HG03159 (cell line): ENCODE results near the gene POMGNT1.
"Not testable (repeated sequence)": the region's sequence is repeated elsewhere in the genome, so short reads cannot be mapped to it uniquely, and the experiment has no call there.

ENCODE experiments used
- ATAC-seq: cut with Tn5 transposase; IDR thresholded peaks from one replicate; pipeline ENCODE4 v1.9.1; 2021; ENCODE audit warnings: mild to moderate bottlenecking, moderate library complexity; ENCODE audit not compliant: unreplicated experiment

The POMGNT1 gene

GRCh38 chr1:46197964-46198811 lies at the start of gene POMGNT1:
TSS of gene POMGNT1 (minus strand) at chr1:46198434. CDS start at chr1:46197821, 613 bp downstream.
- ATAC-seq, result peak; percentile 90

GRCh38 chr1:46247436-46248121 lies 49.3 kb upstream of the POMGNT1 start, which contains the start of gene RAD54L:
TSS of gene RAD54L (plus strand) at chr1:46247763. CDS start at chr1:46248406, 643 bp downstream.
- ATAC-seq, result peak; percentile 90

GRCh38 chr1:46246548-46247435 lies 48.6 kb upstream of the POMGNT1 start:
- ATAC-seq, result peak; percentile 42

GRCh38 chr1:46246136-46246535 lies 47.9 kb upstream of the POMGNT1 start:
- not testable (repeated sequence) for ATAC-seq

- ATAC-seq, result no peak
Measured at GRCh38 chr1:46244656-46245371, 46.6 kb upstream of the POMGNT1 start.

- not testable (repeated sequence) for ATAC-seq
Measured at GRCh38 chr1:46243831-46244230, 45.6 kb upstream of the POMGNT1 start.

GRCh38 chr1:46242918-46243317 lies 44.7 kb upstream of the POMGNT1 start:
- ATAC-seq, result no peak

GRCh38 chr1:46241733-46242132 lies 43.5 kb upstream of the POMGNT1 start:
- not testable (repeated sequence) for ATAC-seq

- not testable (repeated sequence) for ATAC-seq
Measured at GRCh38 chr1:46238865-46239264, 40.6 kb upstream of the POMGNT1 start.

- ATAC-seq, result no peak
Measured at GRCh38 chr1:46236882-46237281, 38.6 kb upstream of the POMGNT1 start.

GRCh38 chr1:46231231-46231630 lies 33.0 kb upstream of the POMGNT1 start:
- not testable (repeated sequence) for ATAC-seq

- no peak for ATAC-seq
Measured at GRCh38 chr1:46224966-46225365, 26.7 kb upstream of the POMGNT1 start.

GRCh38 chr1:46223472-46223943 lies 25.3 kb upstream of the POMGNT1 start:
- ATAC-seq, result peak; percentile 70

- not testable (repeated sequence) for ATAC-seq
Measured at GRCh38 chr1:46223055-46223454, 24.8 kb upstream of the POMGNT1 start.

GRCh38 chr1:46221749-46222148 lies 23.5 kb upstream of the POMGNT1 start:
- no peak for ATAC-seq

- no peak for ATAC-seq
Measured at GRCh38 chr1:46220808-46221207, 22.6 kb upstream of the POMGNT1 start.

- ATAC-seq, result no peak
Measured at GRCh38 chr1:46219551-46220520, 21.6 kb upstream of the POMGNT1 start.

- ATAC-seq, result no peak
Measured at GRCh38 chr1:46218443-46218842, 20.2 kb upstream of the POMGNT1 start.

GRCh38 chr1:46215504-46215903 lies 17.3 kb upstream of the POMGNT1 start:
- ATAC-seq, result no peak
